Measurements from ENCODE around the gene NEO1. TPM values are rescaled to one million over a fixed set of nuclear protein-coding genes. Genes with fewer than 3 reads are reported as not detected.

Gene NEO1
- polyA plus RNA-seq, 1 donor from 2014 or later: 57.0 TPM

- H2AFZ ChIP-seq (ENCODE audit: low read depth, low read length): no peak overlapping the region
- H3K36me3 ChIP-seq (ENCODE audit: insufficient read depth, low read length): peaks cover 5% of the 10 kb centered on the region
- no peaks in the 10 kb centered on the region for H3K9me2 ChIP-seq (ENCODE audit: insufficient read depth, low read length)
- no peaks in the 10 kb centered on the region for H3K27me3 ChIP-seq (ENCODE audit: insufficient read depth, low read depth, low read length)
- H4K20me1 ChIP-seq (ENCODE audit: insufficient read depth): no peaks in the 10 kb centered on the region
- no peak overlapping the region for H3K4me2 ChIP-seq (ENCODE audit: low read length)
- H3K27ac ChIP-seq (ENCODE audit: low read length): no peak overlapping the region
- no peak overlapping the region for H3K9ac ChIP-seq (ENCODE audit: low read length)
- no peaks in the 10 kb centered on the region for H3F3A ChIP-seq (ENCODE audit: insufficient read depth, low read length, poor library complexity, severe bottlenecking)
- TF ChIP-seq TAF1 (IDR thresholded peaks at IDR 0.05; ENCODE audit: low read depth) (no peak), POLR2AphosphoS5 (IDR thresholded peaks at IDR 0.05) (no peak), EP300 (conservative IDR thresholded peaks at IDR 0.05; ENCODE audit: poor library complexity, severe bottlenecking) (no peak), REST (IDR thresholded peaks at IDR 0.05; ENCODE audit: borderline replicate concordance) (no peak), RAD21 (conservative IDR thresholded peaks at IDR 0.05) (no peak), CTCF (IDR thresholded peaks at IDR 0.05; ENCODE audit: poor library complexity, severe bottlenecking) (no peak), MXI1 (conservative IDR thresholded peaks at IDR 0.05; ENCODE audit: poor library complexity, severe bottlenecking) (no peak), SMC3 (conservative IDR thresholded peaks at IDR 0.05; ENCODE audit: poor library complexity) (no peak), EZH2 (IDR thresholded peaks at IDR 0.05; ENCODE audit: borderline replicate concordance, insufficient read depth, low read length, poor library complexity, severe bottlenecking) (no peak)
- H3K9me3 ChIP-seq (ENCODE audit: low read length): no peaks in the 10 kb centered on the region
- no peak overlapping the region for H3K4me3 ChIP-seq (ENCODE audit: low read length)
- H3K79me2 ChIP-seq (replicated peaks; ENCODE audit: insufficient read depth, low read length): no peaks in the 10 kb centered on the region
Measured at GRCh38 chr15:73227433-73228056, 175.3 kb downstream of the NEO1 start.

GRCh38 chr15:73228128-73228646 is 175.9 kb downstream of the NEO1 start:
- no peak overlapping the region for H3K4me2 ChIP-seq (ENCODE audit: low read length)
- peaks cover 8% of the 10 kb centered on the region for H3K36me3 ChIP-seq (ENCODE audit: insufficient read depth, low read length)
- no peaks in the 10 kb centered on the region for H4K20me1 ChIP-seq (ENCODE audit: insufficient read depth)
- no peak overlapping the region for H2AFZ ChIP-seq (ENCODE audit: low read depth, low read length)
- H3K4me3 ChIP-seq (ENCODE audit: low read length): no peak overlapping the region
- H3K9me2 ChIP-seq (ENCODE audit: insufficient read depth, low read length): no peaks in the 10 kb centered on the region
- TF ChIP-seq MXI1 (conservative IDR thresholded peaks at IDR 0.05; ENCODE audit: poor library complexity, severe bottlenecking) (no peak), EZH2 (IDR thresholded peaks at IDR 0.05; ENCODE audit: borderline replicate concordance, insufficient read depth, low read length, poor library complexity, severe bottlenecking) (no peak), REST (IDR thresholded peaks at IDR 0.05; ENCODE audit: borderline replicate concordance) (no peak), EP300 (conservative IDR thresholded peaks at IDR 0.05; ENCODE audit: poor library complexity, severe bottlenecking) (no peak), RAD21 (conservative IDR thresholded peaks at IDR 0.05) (no peak), TAF1 (IDR thresholded peaks at IDR 0.05; ENCODE audit: low read depth) (no peak)
- no peaks in the 10 kb centered on the region for H3K9me3 ChIP-seq (ENCODE audit: low read length)
- no peaks in the 10 kb centered on the region for H3K27me3 ChIP-seq (ENCODE audit: insufficient read depth, low read depth, low read length)
- no peak overlapping the region for H3K9ac ChIP-seq (ENCODE audit: low read length)
- no peaks in the 10 kb centered on the region for H3K79me2 ChIP-seq (replicated peaks; ENCODE audit: insufficient read depth, low read length)
- H3K27ac ChIP-seq (ENCODE audit: low read length): no peak overlapping the region
- H3F3A ChIP-seq (ENCODE audit: insufficient read depth, low read length, poor library complexity, severe bottlenecking): no peaks in the 10 kb centered on the region

Data from neural cell (in vitro differentiated cells).